ENCODE results near the gene ARHGAP25. TPM values are rescaled to one million over a fixed set of nuclear protein-coding genes. Genes with fewer than 3 reads are reported as not detected.

Gene ARHGAP25
- total RNA-seq, 1 experiment from 2014 or later: 0.27 TPM

- Histone ChIP-seq H3K9me3 (ENCODE audit: control insufficient read depth in 1 of 2, insufficient read depth in 1 of 2, low read depth in 1 of 2, low read length in 2 of 2) (no peaks in the 10 kb centered on the region), H3K36me3 (ENCODE audit: control insufficient read depth in 1 of 2, insufficient read depth in 2 of 2, low read length in 2 of 2) (no peaks in the 10 kb centered on the region), H3K9ac (ENCODE audit: low read length) (no peak overlapping the region), H3K4me2 (ENCODE audit: low read length) (no peak overlapping the region), H2AFZ (ENCODE audit: low read depth, low read length, poor library complexity, severe bottlenecking) (no peak overlapping the region), H3K9me2 (ENCODE audit: insufficient read depth) (no peaks in the 10 kb centered on the region), H3K4me3 (replicated peaks in 1 of 2; ENCODE audit: low read depth in 1 of 2, low read length in 2 of 2) (no peak overlapping the region), H3K79me2 (ENCODE audit: insufficient read depth, low read length) (no peaks in the 10 kb centered on the region), H3K27ac (ENCODE audit: low read depth, low read length) (no peak overlapping the region), H4K20me1 (ENCODE audit: insufficient read depth) (no peaks in the 10 kb centered on the region), H3K4me1 (ENCODE audit: control insufficient read depth in 1 of 2, insufficient read depth in 2 of 2, low read length in 2 of 2) (no peaks in the 10 kb centered on the region), H3K27me3 (ENCODE audit: insufficient read depth, low read length) (0 out of 2 replicates have a peak, but pooled peaks cover 3% of the 10 kb centered on the region)
- CTCF ChIA-PET: interaction anchor here (2.4 kb wide), 1 partner anchor 15 kb away, joined by 6 read pairs; no protein-coding TSS in a partner anchor
- RAD21 ChIA-PET (ENCODE audit: low non-redundant PET in 1 of 2, low total read pairs in 2 of 2, uncharacterized antibody in 2 of 2, unreplicated experiment in 2 of 2): no interaction called here
- no peak for ATAC-seq
- intact Hi-C loops (cut with micrococcal nuclease): no loop called here
- TF ChIP-seq POLR2A (IDR thresholded peaks at IDR 0.05; ENCODE audit: borderline replicate concordance, extremely low read depth, insufficient read depth, insufficient read length): no peak
- no peak for TF ChIP-seq CBX3 (IDR thresholded peaks at IDR 0.05; ENCODE audit: low read depth)
- TF ChIP-seq CTCF (IDR thresholded peaks at IDR 0.05 in 2 of 3, conservative IDR thresholded peaks at IDR 0.05 in 1 of 3; ENCODE audit: borderline replicate concordance in 1 of 3, insufficient read depth in 1 of 3, low read depth in 2 of 3, low read length in 2 of 3): no peak
- no peak for TF ChIP-seq ZFX (IDR thresholded peaks at IDR 0.05)
- no peak for TF ChIP-seq ZNF274 (IDR thresholded peaks at IDR 0.05; ENCODE audit: low read depth, low read length)
- no peak for TF ChIP-seq POLR2AphosphoS5 (IDR thresholded peaks at IDR 0.05; ENCODE audit: low read depth, low read length)
- TF ChIP-seq ELF1 (IDR thresholded peaks at IDR 0.05; ENCODE audit: borderline replicate concordance, low read depth): no peak
- TF ChIP-seq EGR1 (IDR thresholded peaks at IDR 0.05; ENCODE audit: low read depth): no peak
- no peak for TF ChIP-seq SRF (IDR thresholded peaks at IDR 0.05; ENCODE audit: low read depth)
- no peak for TF ChIP-seq REST (IDR thresholded peaks at IDR 0.05; ENCODE audit: low read depth)
- TF ChIP-seq ATF3 (IDR thresholded peaks at IDR 0.05): no peak
- TF ChIP-seq YY1 (IDR thresholded peaks at IDR 0.05; ENCODE audit: extremely low read depth, insufficient replicate concordance, low read depth, low read length): no peak
- TF ChIP-seq SIN3A (IDR thresholded peaks at IDR 0.05; ENCODE audit: low read depth): no peak
- DNase-seq (ENCODE audit: low read depth, low spot score): no peak
- POLR2A ChIA-PET: interaction anchor here (1.1 kb wide), 1 partner anchor 15 kb away, joined by 3 read pairs; no protein-coding TSS in a partner anchor
- no TSS peak for BruUV-seq (replicated peaks)
These were observed 31.8 kb downstream of the ARHGAP25 start for GRCh38 chr2:68766376-68766845.
